SK-N-SH (cell line): Measurements from ENCODE around the gene ZMYND8. TPM values are rescaled to one million over a fixed set of nuclear protein-coding genes. Genes with fewer than 3 reads are reported as not detected.

Source experiments
- CTCF ChIA-PET: fragments of 300-600, 350-600 bp; formaldehyde crosslinking; extraction: SDS; loops from one replicate; lab custom pipeline; 2021; lab: Yijun Ruan, JAX
- POLR2A ChIA-PET: fragments of 350-600 bp; sonication (Branson Sonifier 250); formaldehyde crosslinking; extraction: SDS; loops from one replicate; lab custom pipeline; 2020; ENCODE audit warnings: antibody characterized with exemption, inconsistent platforms; lab: Yijun Ruan, JAX
- DNase-seq: peaks from one replicate; pipeline ENCODE4 v3.0.0; 2012
- H2AFZ ChIP-seq: fragments of 200-600 bp; sonication (generic); 2 replicates; pipeline ENCODE4 v1.8.1; 2016; ENCODE audit warnings: antibody characterized with exemption, mild to moderate bottlenecking, low read depth
- H3F3A ChIP-seq: fragments of 200-600 bp; sonication (generic); replicated peaks from 2 replicates; pipeline ENCODE3; 2016; ENCODE audit warnings: antibody characterized with exemption, mild to moderate bottlenecking; ENCODE audit not compliant: insufficient read depth
- H3K27ac ChIP-seq, 2 experiments: fragments of 200-500 bp in 1 of 2; fragments of 200-600 bp in 1 of 2; sonication (Bioruptor generic) in 1 of 2; sonication (generic), shearing (Covaris generic) in 1 of 2; 2 replicates each; pipeline versions ENCODE4 v1.5.1 to v1.6.1; 2014 to 2016; ENCODE audit warnings: low read depth in 2 of 2, inconsistent platforms in 1 of 2, low read length in 1 of 2, mild to moderate bottlenecking in 1 of 2, mixed read lengths in 1 of 2
- H3K27me3 ChIP-seq: fragments of 200-600 bp; sonication (generic), shearing (Covaris generic); 2 replicates; pipeline ENCODE4 v1.6.1; 2016; ENCODE audit warnings: mixed run types; ENCODE audit not compliant: insufficient read depth
- H3K36me3 ChIP-seq, 2 experiments: fragments of 200-500 bp in 1 of 2; fragments of 200-600 bp in 1 of 2; sonication (Bioruptor generic) in 1 of 2; sonication (generic) in 1 of 2; replicated peaks in 1 of 2; 2 replicates each; pipeline versions ENCODE3 to v1.5.1; 2014 to 2016; ENCODE audit warnings: low read length in 1 of 2, mild to moderate bottlenecking in 1 of 2; ENCODE audit not compliant: insufficient read depth in 2 of 2, control insufficient read depth in 1 of 2
- H3K4me1 ChIP-seq, 2 experiments: fragments of 200-500 bp in 1 of 2; fragments of 200-600 bp in 1 of 2; sonication (Bioruptor generic) in 1 of 2; sonication (generic), shearing (Covaris generic) in 1 of 2; 2 replicates each; pipeline versions ENCODE4 v1.5.1 to v1.6.1; 2014 to 2016; ENCODE audit warnings: low read depth in 1 of 2, low read length in 1 of 2, mixed run types in 1 of 2; ENCODE audit not compliant: insufficient read depth in 2 of 2, control insufficient read depth in 1 of 2
- H3K4me2 ChIP-seq: fragments of 200-600 bp; sonication (generic), shearing (Covaris generic); 2 replicates; pipeline ENCODE4 v1.6.1; 2017; ENCODE audit warnings: mixed run types
- H3K4me3 ChIP-seq, 2 experiments: fragments of 200-500 bp in 1 of 2; fragments of 200-600 bp in 1 of 2; sonication (Bioruptor generic) in 1 of 2; sonication (generic), shearing (Covaris generic) in 1 of 2; 2 replicates each; pipeline versions ENCODE4 v1.5.1 to v1.8.1; 2014 to 2016; ENCODE audit warnings: low read depth in 2 of 2, inconsistent platforms in 1 of 2, low read length in 1 of 2, mild to moderate bottlenecking in 1 of 2, mixed read lengths in 1 of 2, moderate library complexity in 1 of 2
- H3K79me2 ChIP-seq: fragments of 200-600 bp; sonication (generic); 2 replicates; pipeline ENCODE4 v1.8.1; 2017; ENCODE audit warnings: mild to moderate bottlenecking; ENCODE audit not compliant: insufficient read depth
- H3K9ac ChIP-seq: fragments of 200-600 bp; sonication (generic); 2 replicates; pipeline ENCODE4 v1.6.1; 2017; ENCODE audit warnings: mixed run types
- H3K9me2 ChIP-seq: fragments of 200-600 bp; sonication (generic); 2 replicates; pipeline ENCODE4 v1.6.1; 2017; ENCODE audit warnings: mixed run types
- H3K9me3 ChIP-seq: fragments of 200-600 bp; sonication (generic); 2 replicates; pipeline ENCODE4 v1.6.1; 2017; ENCODE audit warnings: mixed run types, mild to moderate bottlenecking, moderate library complexity
- H4K20me1 ChIP-seq: fragments of 200-600 bp; sonication (generic); 2 replicates; pipeline ENCODE4 v1.6.1; 2017; ENCODE audit warnings: mild to moderate bottlenecking, mixed run types; ENCODE audit not compliant: insufficient read depth
- CHD2 ChIP-seq: fragments of 150-350 bp; IDR thresholded peaks from 2 replicates; pipeline ENCODE4 v1.6.1; 2018; ENCODE audit warnings: low read length; ENCODE audit not compliant: partially characterized antibody
- ELF1 ChIP-seq: IDR thresholded peaks from 2 replicates; pipeline ENCODE4 v1.4.0; 2012
- EZH2phosphoT487 ChIP-seq: fragments of 200-600 bp; sonication (generic); IDR thresholded peaks from 2 replicates; pipeline ENCODE4 v1.6.1; 2017; ENCODE audit warnings: low read depth, mixed run types, mild to moderate bottlenecking, antibody characterized with exemption, moderate library complexity, borderline replicate concordance
- FOSL2 ChIP-seq: IDR thresholded peaks from 2 replicates; pipeline ENCODE4 v1.4.0; 2012; ENCODE audit warnings: low read depth, mild to moderate bottlenecking, moderate library complexity, borderline replicate concordance
- GABPA ChIP-seq: IDR thresholded peaks from 2 replicates; pipeline ENCODE4 v1.4.0; 2012; ENCODE audit warnings: low read depth, mild to moderate bottlenecking
- IRF3 ChIP-seq: fragments of 150-350 bp; IDR thresholded peaks from 2 replicates; pipeline ENCODE4 v1.6.1; 2016; ENCODE audit warnings: mild to moderate bottlenecking, low read depth, low read length
- MAX ChIP-seq: IDR thresholded peaks from 2 replicates; pipeline ENCODE4 v1.4.0; 2012; ENCODE audit warnings: low read depth
- MEF2A ChIP-seq: IDR thresholded peaks from 2 replicates; pipeline ENCODE4 v1.4.0; 2012; ENCODE audit warnings: low read depth, borderline replicate concordance
- NFIC ChIP-seq: IDR thresholded peaks from 2 replicates; pipeline ENCODE4 v1.4.0; 2012; ENCODE audit warnings: borderline replicate concordance
- NRF1 ChIP-seq: IDR thresholded peaks from 2 replicates; pipeline ENCODE4 v1.6.1; 2012; ENCODE audit warnings: low read depth, mild to moderate bottlenecking, low read length
- PBX3 ChIP-seq: IDR thresholded peaks from 2 replicates; pipeline ENCODE4; 2012
- RCOR1 ChIP-seq: fragments of 150-350 bp; IDR thresholded peaks from 2 replicates; pipeline ENCODE4 v1.6.1; 2017; ENCODE audit warnings: antibody characterized with exemption, low read length
- RFX5 ChIP-seq: IDR thresholded peaks from 2 replicates; pipeline ENCODE4 v1.6.1; 2012; ENCODE audit warnings: mild to moderate bottlenecking, improper control_type of control experiment, low read length
- SIN3A ChIP-seq: IDR thresholded peaks from 2 replicates; pipeline ENCODE4 v1.6.1; 2012; ENCODE audit warnings: low read depth, mild to moderate bottlenecking, low read length, moderate library complexity, borderline replicate concordance
- TCF12 ChIP-seq: IDR thresholded peaks from 2 replicates; pipeline ENCODE4 v1.4.0; 2012
- TEAD4 ChIP-seq: IDR thresholded peaks from 2 replicates; pipeline ENCODE4 v1.4.0; 2012; ENCODE audit warnings: mild to moderate bottlenecking, borderline replicate concordance; ENCODE audit not compliant: insufficient read depth
- USF1 ChIP-seq: IDR thresholded peaks from 2 replicates; pipeline ENCODE4 v1.4.0; 2012; ENCODE audit warnings: low read depth, borderline replicate concordance
- USF2 ChIP-seq: fragments of 150-350 bp; IDR thresholded peaks from 2 replicates; pipeline ENCODE4 v1.6.1; 2017; ENCODE audit warnings: antibody characterized with exemption, low read length, low read depth, borderline replicate concordance
- WGBS: methylation state at CpG from one replicate; pipeline ENCODE4 v1.1.6; 2017; ENCODE audit warnings: low lambda C conversion rate; 5-methylcytosine and 5-hydroxymethylcytosine counted together
- polyA plus RNA-seq, 3 experiments: library from polyadenylated mRNA; depleted of rRNA; stranded (reverse); fragments of >200 nt; gene quantifications; 2 replicates each; pipeline ENCODE4 v1.2.3, GENCODE V29; 2012

The ZMYND8 gene
- polyA plus RNA-seq, 1 of the 3 experiments (the other 2 are of a cell fraction) = 25.3 TPM

GRCh38 chr20:47392015-47392720, 35.7 kb upstream of the ZMYND8 start (continued):
- TF ChIP-seq GABPA (0 out of 2 replicates have a peak, but pooled peaks have one; percentile 34), MAX (peak; percentile 66), NFIC (no peak), PBX3 (no peak), TCF12 (peak; percentile 30; the same call in 1 of the 2 replicates), FOSL2 (peak; percentile 20; the same call in 1 of the 2 replicates)

GRCh38 chr20:47391276-47392010, 34.9 kb upstream of the ZMYND8 start:
- no peak for DNase-seq
- Histone ChIP-seq H3K9ac (no peak overlapping the region), H3K79me2 (no peaks in the 10 kb centered on the region), H3K9me3 (no peaks in the 10 kb centered on the region), H3K27me3 (no peaks in the 10 kb centered on the region), H4K20me1 (no peaks in the 10 kb centered on the region), H3K4me1 (no peaks in the 10 kb centered on the region)
- POLR2A ChIA-PET = interaction anchor here (0.6 kb wide), 1 partner anchor 121 kb away, joined by 3 read pairs; no protein-coding TSS in a partner anchor
- TF ChIP-seq TEAD4 = no peak
- no peak for TF ChIP-seq MEF2A
- TF ChIP-seq IRF3 = no peak
- TF ChIP-seq ELF1 = no peak
- no peak for TF ChIP-seq USF1
- TF ChIP-seq RFX5 = no peak
- no peak for TF ChIP-seq RCOR1
- no peak for TF ChIP-seq NRF1
- TF ChIP-seq USF2 = no peak
- TF ChIP-seq GABPA = no peak
- TF ChIP-seq SIN3A = no peak
- no peak for TF ChIP-seq CHD2
- TF ChIP-seq EZH2phosphoT487 = no peak
- TF ChIP-seq, all 33 proteins: peak for 0
- Histone ChIP-seq H3K36me3 (no peaks in the 10 kb centered on the region), H3K9me2 (no peaks in the 10 kb centered on the region), H2AFZ (peak overlapping the region; percentile 73), H3K27ac (peak overlapping the region in 1 of 2 experiments; percentile 70; a peak in 2 of 4 replicates), H3K4me3 (no peak overlapping the region), H3F3A (no peaks in the 10 kb centered on the region), H3K4me2 (no peak overlapping the region)
- CTCF ChIA-PET = interaction anchor here (0.5 to 4.0 kb wide), 4 partner anchors 8 to 186 kb away, joined by 3 to 31 read pairs (median 12); no protein-coding TSS in a partner anchor
- WGBS = over 99% methylated on average over 6 of the region's 6 CpGs
